ENCODE data around the gene NLRP5. TPM values are rescaled to one million over a fixed set of nuclear protein-coding genes. Genes with fewer than 3 reads are reported as not detected.
A peak's percentile ranks its signal among the peaks of the same experiment; 100 is the strongest.

Gene NLRP5
- total RNA-seq (2013), result not detected
- not detected for polyA plus RNA-seq
- polyA minus RNA-seq, result not detected in 2 replicates
- 0 to 1.2 (median 0) reads per million in 11 experiments for total RNA-seq

GRCh38 chr19:55986487-55986886 lies at the start of gene NLRP5:
Gene NLRP5 (plus strand): TSS chr19:55986775.
- peaks cover 9 to 48% (median 30%) of the 10 kb centered on the region in 7 donors for H3K9me3 Mint-ChIP-seq
- H3K4me3 ChIP-seq (replicated peaks in 1 of 3; ENCODE audit: low read depth in 2 of 3, low read length in 3 of 3), result no peak within 1 kb of the TSS
- H3K27ac Mint-ChIP-seq, result peak within 1 kb of the TSS in 1 of 7 donors; percentile 3
- TF ChIP-seq, protein P1, sequence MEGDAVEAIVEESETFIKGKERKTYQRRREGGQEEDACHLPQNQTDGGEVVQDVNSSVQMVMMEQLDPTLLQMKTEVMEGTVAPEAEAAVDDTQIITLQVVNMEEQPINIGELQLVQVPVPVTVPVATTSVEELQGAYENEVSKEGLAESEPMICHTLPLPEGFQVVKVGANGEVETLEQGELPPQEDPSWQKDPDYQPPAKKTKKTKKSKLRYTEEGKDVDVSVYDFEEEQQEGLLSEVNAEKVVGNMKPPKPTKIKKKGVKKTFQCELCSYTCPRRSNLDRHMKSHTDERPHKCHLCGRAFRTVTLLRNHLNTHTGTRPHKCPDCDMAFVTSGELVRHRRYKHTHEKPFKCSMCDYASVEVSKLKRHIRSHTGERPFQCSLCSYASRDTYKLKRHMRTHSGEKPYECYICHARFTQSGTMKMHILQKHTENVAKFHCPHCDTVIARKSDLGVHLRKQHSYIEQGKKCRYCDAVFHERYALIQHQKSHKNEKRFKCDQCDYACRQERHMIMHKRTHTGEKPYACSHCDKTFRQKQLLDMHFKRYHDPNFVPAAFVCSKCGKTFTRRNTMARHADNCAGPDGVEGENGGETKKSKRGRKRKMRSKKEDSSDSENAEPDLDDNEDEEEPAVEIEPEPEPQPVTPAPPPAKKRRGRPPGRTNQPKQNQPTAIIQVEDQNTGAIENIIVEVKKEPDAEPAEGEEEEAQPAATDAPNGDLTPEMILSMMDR (IDR thresholded peaks at IDR 0.05), result no peak
- H3K27me3 Mint-ChIP-seq (ENCODE audit: low read depth in 3 of 3), result peaks cover 0 to 3% (median 1%) of the 10 kb centered on the region in 3 donors
- H3K79me2 ChIP-seq (ENCODE audit: insufficient read depth, low read length), result no peaks in the 10 kb centered on the region
- H3K27me3 ChIP-seq (ENCODE audit: control insufficient read depth in 2 of 2, insufficient read depth in 2 of 2, low read length in 2 of 2), result no peaks in the 10 kb centered on the region
- no peak for DNase-seq
- intact Hi-C loops (cut with micrococcal nuclease), result no loop called here
- no peaks in the 10 kb centered on the region for H4K20me1 ChIP-seq (ENCODE audit: insufficient read depth, low read length)
- no peak within 1 kb of the TSS for H3K4me2 ChIP-seq (replicated peaks; ENCODE audit: extremely low read depth, low read length, poor library complexity, severe bottlenecking)
- no peak within 1 kb of the TSS for H3K27ac ChIP-seq (ENCODE audit: low read depth in 1 of 2, low read length in 2 of 2)
- peaks cover 12 to 27% of the 10 kb centered on the region in 2 donors for H3K9me3 ChIP-seq (replicated peaks in 1 of 2; ENCODE audit: control insufficient read depth in 1 of 2, insufficient read depth in 1 of 2, low read length in 2 of 2)
- H3K4me3 Mint-ChIP-seq, result no peak within 1 kb of the TSS
- no peak within 1 kb of the TSS for H3K9ac ChIP-seq (ENCODE audit: insufficient read depth, low read length, poor library complexity, severe bottlenecking)
- no peaks in the 10 kb centered on the region for H3K36me3 Mint-ChIP-seq
- H3K4me1 ChIP-seq (ENCODE audit: control insufficient read depth in 1 of 2, insufficient read depth in 2 of 2, low read length in 2 of 2), result no peaks in the 10 kb centered on the region
- no peak within 1 kb of the TSS for H2AFZ ChIP-seq (ENCODE audit: insufficient read depth, low read depth, low read length, poor library complexity, severe bottlenecking)
- no peaks in the 10 kb centered on the region for H3K36me3 ChIP-seq (replicated peaks in 1 of 2; ENCODE audit: control insufficient read depth in 1 of 2, insufficient read depth in 2 of 2, low read length in 2 of 2)
- no peaks in the 10 kb centered on the region for H3K4me1 Mint-ChIP-seq
- WGBS (ENCODE audit: insufficient coverage), result 53% methylated on average over 8 of the region's 10 CpGs

GRCh38 chr19:55939206-55939605 lies 47.4 kb upstream of the NLRP5 start:
- TF ChIP-seq, protein P1 (IDR thresholded peaks at IDR 0.05), result no peak
- Histone ChIP-seq H3K9ac (ENCODE audit: insufficient read depth, low read length, poor library complexity, severe bottlenecking) (no peak overlapping the region), H3K27me3 (ENCODE audit: control insufficient read depth in 2 of 2, insufficient read depth in 2 of 2, low read length in 2 of 2) (no peaks in the 10 kb centered on the region), H3K36me3 (replicated peaks in 1 of 2; ENCODE audit: control insufficient read depth in 1 of 2, insufficient read depth in 2 of 2, low read length in 2 of 2) (no peaks in the 10 kb centered on the region), H3K27ac (ENCODE audit: low read depth in 1 of 2, low read length in 2 of 2) (no peak overlapping the region), H3K4me2 (replicated peaks; ENCODE audit: extremely low read depth, low read length, poor library complexity, severe bottlenecking) (no peak overlapping the region), H3K4me1 (ENCODE audit: control insufficient read depth in 1 of 2, insufficient read depth in 2 of 2, low read length in 2 of 2) (no peaks in the 10 kb centered on the region), H3K4me3 (replicated peaks in 1 of 3; ENCODE audit: low read depth in 2 of 3, low read length in 3 of 3) (no peak overlapping the region), H3K79me2 (ENCODE audit: insufficient read depth, low read length) (no peaks in the 10 kb centered on the region), H3K9me3 (replicated peaks in 1 of 2; ENCODE audit: control insufficient read depth in 1 of 2, insufficient read depth in 1 of 2, low read length in 2 of 2) (peaks cover 40 to 44% of the 10 kb centered on the region in 2 donors), H4K20me1 (ENCODE audit: insufficient read depth, low read length) (no peaks in the 10 kb centered on the region), H2AFZ (ENCODE audit: insufficient read depth, low read depth, low read length, poor library complexity, severe bottlenecking) (no peak overlapping the region)
- H3K36me3 Mint-ChIP-seq, result no peaks in the 10 kb centered on the region
- H3K4me3 Mint-ChIP-seq, result no peak overlapping the region
- no peaks in the 10 kb centered on the region for H3K4me1 Mint-ChIP-seq
- no peak for DNase-seq
- H3K27ac Mint-ChIP-seq, result no peak overlapping the region
- 89% methylated on average over 3 of the region's 7 CpGs for WGBS (ENCODE audit: insufficient coverage)
- peaks cover 19 to 63% (median 29%) of the 10 kb centered on the region in 7 donors for H3K9me3 Mint-ChIP-seq
- intact Hi-C loops (cut with micrococcal nuclease), result no loop called here
- H3K27me3 Mint-ChIP-seq (ENCODE audit: low read depth in 3 of 3), result peaks cover 0 to 2% (median 0%) of the 10 kb centered on the region in 3 donors

Measured in CD14-positive monocyte (primary cell).